Sigmoid colon (tissue), 4 donors: ENCODE measurements around the gene AKAP12.

Experiments
- CTCF ChIP-seq, 4 experiments: fragments of 450-650 bp in 3 of 4; fragments of 200-600 bp in 1 of 4; IDR thresholded peaks; one replicate each; pipeline ENCODE4 v1.5.1; 2016 to 2019; ENCODE audit warnings: antibody characterized with exemption in 4 of 4, mild to moderate bottlenecking in 3 of 4, moderate library complexity in 2 of 4
- POLR2A ChIP-seq, 2 donors: fragments of 450-650 bp; IDR thresholded peaks; one replicate each; pipeline ENCODE4 v1.6.1; 2016; ENCODE audit warnings: antibody characterized with exemption in 2 of 2, mild to moderate bottlenecking in 2 of 2, moderate library complexity in 2 of 2
- POLR2AphosphoS5 ChIP-seq, 4 donors: sonication (generic); formaldehyde crosslinking; IDR thresholded peaks; one replicate each; pipeline ENCODE4 v1.6.1; 2017; ENCODE audit warnings: antibody characterized with exemption in 4 of 4

GRCh38 chr6:151303231-151303630, 63.5 kb downstream of the AKAP12 start:
- no peak for TF ChIP-seq CTCF (IDR thresholded peaks at IDR 0.05)
- no peak for TF ChIP-seq POLR2AphosphoS5 (IDR thresholded peaks at IDR 0.05)
- TF ChIP-seq POLR2A (IDR thresholded peaks at IDR 0.05), result no peak
